IPS DF 4.7 (cell line): Measurements from ENCODE around the gene IL6R.

ENCODE experiments used
- DNase-seq: peaks from one replicate; pipeline ENCODE4 v3.0.0-alpha.2; 2013; ENCODE audit warnings: low spot score; ENCODE audit errors: extremely low read depth

The IL6R gene

DNA sequence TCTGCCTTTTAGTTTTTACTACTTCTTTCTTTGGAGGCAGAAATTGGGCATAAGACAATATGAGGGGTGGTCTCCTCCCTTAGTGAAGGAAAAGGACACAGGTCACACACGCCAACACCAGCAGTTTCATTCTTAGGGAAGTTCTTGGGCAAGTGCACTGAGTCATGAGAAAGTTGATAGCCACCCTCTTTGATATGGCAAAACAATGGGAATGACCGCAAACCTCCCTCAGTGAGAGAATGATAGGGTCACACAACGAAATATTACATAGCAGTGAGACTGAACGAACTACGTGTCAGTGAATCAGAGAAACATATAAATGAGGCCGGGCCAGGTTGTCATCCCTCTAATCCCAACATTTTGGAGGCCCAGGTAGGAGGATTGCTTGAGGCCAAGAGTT is 20.0 kb downstream of the IL6R start:
- DNase-seq: no peak

DNA sequence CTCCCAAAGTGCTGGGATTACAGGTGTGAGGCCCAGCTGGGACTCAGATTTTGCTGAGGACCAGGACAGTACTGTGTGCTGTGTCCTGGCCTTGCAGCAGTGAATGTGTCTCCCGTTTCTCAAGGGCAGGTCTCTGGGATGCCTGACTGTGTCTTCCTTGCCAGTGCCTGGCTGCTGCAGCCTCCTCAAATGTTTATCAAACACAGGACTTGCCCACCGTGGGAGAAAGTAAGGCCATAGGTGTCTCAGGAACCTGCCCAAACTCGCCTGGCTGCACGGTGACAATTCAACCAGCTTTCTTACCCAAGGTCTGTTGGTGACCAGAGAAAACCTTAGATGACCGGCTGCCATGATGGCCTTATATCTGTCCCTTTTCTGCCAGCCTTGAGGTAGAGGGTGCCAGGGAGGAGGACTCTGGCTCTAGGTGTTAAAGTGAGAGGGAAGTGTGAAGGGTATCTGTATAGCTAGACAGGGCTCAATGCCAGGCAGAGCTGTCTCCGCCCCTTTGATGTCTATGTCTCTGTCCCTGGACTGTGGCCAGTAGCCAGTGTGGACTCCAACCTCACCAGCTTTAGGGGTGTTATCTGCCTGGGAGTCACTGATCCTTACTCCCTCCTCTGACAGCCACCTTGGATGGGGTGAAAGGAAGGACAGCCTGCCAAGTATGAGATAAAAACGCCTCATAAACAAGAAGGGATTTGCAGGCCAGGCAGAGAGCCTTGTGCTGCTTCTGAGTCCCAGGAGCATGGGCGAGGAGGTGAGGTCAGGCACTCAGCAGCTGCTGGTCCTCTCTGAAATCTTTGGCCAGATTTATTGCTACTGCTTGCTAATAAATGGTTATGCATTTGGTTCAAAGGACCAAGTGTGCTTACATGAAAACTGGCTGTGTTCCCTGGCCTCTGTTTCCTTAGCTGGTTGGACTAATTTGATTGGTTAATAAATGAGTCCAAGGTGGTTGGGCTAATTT is 22.3 kb downstream of the IL6R start:
- DNase-seq: no peak

DNA sequence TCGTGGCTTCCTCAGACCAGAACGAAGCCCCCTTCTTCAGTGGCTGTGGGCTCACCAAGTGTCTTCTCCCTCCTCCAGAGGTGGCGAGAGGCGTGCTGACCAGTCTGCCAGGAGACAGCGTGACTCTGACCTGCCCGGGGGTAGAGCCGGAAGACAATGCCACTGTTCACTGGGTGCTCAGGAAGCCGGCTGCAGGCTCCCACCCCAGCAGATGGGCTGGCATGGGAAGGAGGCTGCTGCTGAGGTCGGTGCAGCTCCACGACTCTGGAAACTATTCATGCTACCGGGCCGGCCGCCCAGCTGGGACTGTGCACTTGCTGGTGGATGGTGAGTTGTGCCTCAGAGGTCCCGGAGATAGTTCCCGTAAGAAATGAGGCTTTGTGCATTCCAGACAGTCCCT is 24.0 kb downstream of the IL6R start:
- no peak for DNase-seq

DNA sequence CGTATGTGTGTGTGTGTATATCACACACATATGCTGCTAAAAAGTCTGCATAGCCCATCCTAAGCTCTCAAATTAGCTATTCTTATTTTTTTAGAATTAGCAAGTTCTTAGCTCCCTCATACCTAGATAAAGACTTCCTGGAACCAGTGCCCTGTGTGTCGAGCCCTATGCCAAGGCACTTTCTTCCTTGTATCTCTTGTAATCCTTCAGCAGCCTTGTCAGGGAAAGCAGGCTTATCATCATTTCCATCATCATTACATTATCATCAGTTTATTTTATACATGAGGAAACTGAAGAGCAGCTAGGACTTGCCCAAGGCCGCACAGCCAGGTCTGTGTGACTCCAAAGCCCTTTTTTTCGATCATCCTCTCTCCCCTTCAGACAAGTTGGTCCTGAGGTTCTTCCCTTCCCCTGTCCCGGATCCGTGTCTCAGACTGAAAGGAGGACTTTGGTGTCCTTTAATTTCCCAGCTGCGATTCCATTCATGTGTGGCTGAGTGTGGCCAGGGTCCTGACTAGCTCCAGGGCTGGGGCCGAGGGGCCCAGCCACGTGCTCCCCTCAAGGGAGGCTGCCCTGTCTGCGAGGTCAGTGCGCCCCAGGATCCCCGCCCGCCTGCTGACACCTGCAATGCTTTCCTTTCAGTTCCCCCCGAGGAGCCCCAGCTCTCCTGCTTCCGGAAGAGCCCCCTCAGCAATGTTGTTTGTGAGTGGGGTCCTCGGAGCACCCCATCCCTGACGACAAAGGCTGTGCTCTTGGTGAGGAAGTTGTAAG is 24.9 kb downstream of the IL6R start:
- no peak for DNase-seq

DNA sequence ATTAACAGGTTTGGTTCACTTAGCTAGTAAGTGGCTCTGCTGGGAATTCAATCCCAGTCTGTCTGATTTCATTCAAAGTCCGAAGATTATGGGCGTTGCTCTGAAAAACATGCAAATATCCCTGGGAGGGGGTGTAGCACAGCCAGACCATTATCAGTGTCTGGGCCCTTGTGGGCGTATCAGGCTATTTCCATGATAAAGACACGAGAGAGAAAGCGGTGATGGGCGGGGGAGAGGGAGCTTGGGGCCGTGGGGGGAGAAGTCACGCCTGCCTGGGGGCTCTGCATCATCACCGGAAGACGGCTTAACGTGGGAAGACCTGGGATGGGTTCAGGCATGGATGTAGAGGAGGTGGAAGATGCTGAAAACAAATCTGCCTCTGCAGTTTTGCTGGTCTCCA is 25.8 kb downstream of the IL6R start:
- DNase-seq: no peak

DNA sequence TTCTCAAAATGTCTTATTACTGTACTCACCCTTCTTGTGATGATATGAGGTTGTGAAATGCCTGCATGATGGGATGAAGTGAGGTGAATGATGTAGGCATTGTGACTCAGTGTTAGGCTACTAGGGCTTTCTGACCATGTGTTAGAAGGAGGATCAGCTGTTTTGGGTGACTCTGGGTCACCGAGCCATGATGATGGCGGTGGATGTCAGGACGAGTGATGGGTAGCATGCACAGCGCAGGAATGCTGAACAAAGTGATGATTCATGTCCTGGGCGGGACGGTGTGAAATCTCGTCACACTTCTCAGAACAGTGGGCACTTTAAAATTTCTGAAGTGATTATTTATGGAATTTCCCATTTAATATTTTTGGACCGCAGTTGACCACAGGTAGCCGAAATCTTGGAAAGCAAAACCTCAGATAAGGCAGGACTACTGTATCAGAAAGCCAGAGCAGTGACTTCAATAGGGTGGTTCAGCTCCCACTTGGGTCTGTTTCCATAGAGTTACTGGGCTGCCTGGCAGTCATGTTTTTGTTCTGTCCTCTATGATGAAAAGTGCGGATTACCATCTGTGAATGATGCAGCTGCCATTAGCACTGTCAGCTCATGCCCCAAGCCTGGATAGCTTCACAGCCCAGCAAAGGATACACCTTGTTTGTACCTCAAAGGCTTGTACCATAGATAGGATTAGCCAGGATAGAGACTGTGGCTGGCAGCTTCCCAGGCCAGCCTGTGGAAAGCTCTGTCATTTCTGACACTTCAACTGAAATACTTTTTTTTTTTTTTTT is 26.6 kb downstream of the IL6R start:
- DNase-seq: no peak

DNA sequence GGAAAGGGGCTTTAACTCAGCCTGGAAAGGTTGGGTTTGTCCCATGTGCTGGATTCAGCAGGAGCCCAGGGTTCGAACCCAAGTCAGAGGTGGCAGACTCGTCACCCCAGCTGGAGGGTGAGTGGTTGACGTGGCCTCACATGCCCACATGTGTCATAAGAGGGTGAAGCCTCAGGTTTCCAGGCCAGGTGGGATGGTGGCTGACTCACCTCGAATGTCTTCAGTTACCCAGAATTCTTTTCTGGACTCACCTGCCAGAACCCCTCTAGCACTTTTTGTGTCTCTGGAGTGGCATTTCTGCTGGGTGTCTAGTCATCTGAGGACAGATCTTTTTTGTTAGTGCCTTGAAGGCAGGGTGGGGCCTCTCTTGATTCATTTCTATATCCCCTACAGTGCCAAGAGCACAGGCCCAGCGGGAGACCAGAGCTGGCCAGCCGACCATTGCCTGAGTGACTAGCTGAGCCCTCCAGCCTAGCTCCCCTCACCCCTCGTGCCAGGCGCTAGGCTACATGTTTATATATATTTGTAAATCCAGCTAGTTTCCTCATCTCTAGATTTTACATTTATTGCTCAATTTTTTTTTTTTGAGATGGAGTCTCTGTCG is 28.1 kb downstream of the IL6R start:
- DNase-seq: no peak

DNA sequence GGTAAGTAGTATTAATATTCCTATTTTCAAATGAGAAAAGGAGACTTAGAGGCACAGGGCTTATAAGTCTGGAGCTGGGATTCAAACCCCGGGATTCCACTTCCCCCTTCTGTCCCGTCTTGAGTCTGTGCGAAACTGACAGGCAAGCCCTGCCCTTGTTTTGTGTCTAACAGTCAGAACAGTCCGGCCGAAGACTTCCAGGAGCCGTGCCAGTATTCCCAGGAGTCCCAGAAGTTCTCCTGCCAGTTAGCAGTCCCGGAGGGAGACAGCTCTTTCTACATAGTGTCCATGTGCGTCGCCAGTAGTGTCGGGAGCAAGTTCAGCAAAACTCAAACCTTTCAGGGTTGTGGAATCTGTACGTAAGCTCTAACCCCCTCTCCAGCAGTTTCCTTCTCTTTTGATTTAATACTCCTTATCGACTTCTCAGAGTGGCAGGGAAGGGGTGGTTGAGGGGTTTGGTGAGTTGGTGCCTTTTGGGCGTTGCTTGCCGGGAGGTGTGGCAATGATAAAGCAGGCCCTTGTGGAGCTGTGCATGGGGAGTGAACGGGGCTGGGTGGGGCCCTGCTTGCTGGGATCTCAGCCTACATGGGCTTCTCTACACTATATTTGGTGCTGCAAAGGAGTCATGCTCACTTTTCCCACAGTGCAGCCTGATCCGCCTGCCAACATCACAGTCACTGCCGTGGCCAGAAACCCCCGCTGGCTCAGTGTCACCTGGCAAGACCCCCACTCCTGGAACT is 29.4 kb downstream of the IL6R start:
- DNase-seq: no peak

DNA sequence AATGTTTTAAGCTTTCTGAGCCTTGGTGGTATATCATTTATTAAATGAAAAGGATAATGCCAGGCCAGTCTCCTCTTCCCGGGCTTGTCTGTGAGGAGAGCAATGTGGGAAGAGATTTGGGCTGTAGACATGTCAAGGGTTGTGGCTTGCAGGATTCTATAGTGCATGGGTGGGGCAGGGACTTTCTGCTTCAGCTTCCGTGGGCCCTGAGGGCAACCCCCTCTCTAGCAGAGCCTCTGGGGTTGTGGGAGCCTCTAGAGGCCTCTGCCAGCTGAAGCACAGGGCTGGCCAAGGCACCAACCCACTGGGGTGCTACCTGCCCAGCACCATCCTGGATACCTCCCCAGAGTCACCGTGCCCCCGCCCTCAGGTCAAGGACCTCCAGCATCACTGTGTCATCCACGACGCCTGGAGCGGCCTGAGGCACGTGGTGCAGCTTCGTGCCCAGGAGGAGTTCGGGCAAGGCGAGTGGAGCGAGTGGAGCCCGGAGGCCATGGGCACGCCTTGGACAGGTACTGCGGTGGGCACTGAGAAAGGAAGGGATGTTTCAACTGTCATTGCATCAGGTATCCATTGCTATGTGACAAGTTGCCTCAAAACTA is 30.6 kb downstream of the IL6R start:
- DNase-seq: no peak

DNA sequence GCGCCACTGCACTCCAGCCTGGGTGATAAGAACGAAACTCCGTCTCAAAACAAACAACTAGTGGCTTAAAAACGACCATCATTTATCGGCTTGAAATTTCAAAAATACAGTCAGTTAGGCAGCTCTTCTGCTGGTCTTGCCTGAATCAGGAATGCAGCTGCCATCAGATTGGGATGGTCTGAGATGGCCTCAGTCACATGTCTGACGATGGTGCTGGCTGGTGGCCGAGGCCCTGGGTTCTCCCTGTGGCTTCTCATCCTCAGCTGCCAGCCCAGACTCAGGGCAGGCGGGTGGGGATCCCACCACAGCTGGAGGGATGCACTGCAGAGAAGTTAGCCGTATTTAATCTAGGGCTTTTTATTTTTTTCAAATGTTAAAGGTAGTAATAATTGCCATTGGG is 31.3 kb downstream of the IL6R start:
- no peak for DNase-seq

DNA sequence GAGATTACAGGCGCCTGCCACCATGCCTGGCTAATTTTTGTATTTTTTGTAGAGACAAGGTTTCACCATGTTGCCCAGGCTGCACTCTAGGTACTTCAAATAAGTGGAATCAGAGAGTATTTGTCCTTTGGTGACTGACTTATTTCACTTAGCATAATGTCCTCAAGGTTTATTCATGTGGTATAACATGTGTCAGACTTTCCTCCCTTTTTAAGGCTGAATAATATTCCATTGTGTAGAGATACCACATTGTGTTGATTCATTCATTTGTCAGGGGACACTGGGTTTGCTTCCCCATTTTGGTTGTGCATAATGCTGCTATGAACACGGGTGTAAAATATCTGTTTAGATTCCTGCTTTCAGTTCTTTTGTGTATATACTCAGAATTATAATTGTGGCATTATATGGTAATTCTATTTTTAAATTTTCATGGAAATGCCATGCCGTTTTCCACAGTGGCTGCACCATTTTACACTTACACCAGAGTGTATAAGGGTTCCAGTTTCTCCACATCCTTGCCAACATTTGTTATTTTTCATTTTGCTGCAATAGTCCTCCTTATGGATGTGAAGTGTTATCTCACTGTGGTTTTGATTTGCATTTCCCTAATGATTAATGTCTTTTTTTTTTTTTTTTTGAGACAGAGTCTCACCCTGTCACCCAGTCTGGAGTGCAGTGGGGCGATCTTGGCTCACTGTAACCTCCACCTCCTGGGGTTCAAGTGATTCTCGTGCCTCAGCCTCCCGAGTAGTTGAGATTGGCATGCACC is 35.1 kb downstream of the IL6R start:
- DNase-seq: no peak

DNA sequence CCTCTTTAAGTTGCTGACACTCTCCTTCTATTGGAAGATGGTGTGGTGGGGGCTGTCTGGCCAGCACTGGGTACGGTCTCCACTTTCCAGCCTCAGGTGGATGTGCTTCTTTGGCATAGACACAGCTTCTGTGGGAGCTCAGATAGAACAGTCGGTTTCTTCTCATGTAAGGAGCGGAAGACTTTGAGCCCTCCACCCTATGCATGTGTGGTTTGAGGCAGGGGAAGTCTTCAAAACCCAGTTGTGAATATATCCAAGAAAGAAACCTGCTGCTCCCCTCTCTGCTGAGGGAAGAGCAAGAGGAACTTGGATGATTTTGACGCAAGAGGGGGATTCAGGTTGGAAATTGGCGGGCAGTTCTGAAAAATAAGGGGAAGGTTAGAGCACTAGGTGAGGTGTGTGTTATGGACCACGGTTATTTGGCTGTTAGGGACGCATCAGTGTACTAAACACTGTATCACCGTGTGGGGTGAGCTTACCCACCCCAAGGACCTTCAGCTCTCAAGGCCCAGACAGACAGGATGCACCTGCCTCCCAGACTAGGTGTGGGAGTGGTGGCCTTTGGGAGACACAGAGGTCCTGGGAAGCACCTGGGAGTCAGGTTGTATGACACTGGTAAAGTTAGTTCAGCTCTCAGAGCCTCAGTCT is 36.2 kb downstream of the IL6R start:
- DNase-seq: no peak

DNA sequence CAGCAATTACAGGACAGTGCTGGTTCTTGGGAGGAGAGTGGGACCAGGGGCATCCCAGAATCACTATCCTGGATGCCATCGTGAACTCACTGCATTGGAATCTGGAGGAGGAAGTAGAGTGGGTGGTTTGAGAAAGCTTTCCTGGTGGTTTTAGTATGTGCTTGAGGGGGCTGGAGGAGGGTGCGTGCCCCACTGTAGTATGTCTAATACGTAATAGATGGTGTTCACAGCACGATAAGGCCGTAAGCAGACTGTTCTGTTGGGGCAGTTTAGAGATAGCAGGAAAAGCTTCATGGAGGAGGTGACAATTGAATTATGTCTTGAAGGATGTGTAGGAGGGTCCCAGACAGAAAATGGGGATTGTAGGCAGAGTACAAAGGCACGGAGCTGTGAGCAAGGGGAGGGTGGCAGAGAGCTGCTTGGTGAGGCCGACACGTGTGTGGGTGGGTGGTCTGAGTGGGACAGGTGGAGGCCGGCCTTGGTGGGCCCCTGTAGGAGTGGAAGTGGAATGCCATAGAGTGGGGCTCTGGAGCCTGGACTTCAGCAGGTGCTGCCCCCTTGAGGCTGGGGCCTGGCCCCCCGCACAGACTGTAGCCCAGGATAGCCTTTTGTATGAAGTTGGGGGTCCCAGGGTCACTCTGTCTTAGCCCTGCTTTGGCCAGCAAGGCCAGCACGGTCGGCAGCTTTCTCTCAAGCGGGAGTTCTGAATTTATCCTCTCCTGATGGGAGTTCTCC is 37.0 kb downstream of the IL6R start:
- no peak for DNase-seq

DNA sequence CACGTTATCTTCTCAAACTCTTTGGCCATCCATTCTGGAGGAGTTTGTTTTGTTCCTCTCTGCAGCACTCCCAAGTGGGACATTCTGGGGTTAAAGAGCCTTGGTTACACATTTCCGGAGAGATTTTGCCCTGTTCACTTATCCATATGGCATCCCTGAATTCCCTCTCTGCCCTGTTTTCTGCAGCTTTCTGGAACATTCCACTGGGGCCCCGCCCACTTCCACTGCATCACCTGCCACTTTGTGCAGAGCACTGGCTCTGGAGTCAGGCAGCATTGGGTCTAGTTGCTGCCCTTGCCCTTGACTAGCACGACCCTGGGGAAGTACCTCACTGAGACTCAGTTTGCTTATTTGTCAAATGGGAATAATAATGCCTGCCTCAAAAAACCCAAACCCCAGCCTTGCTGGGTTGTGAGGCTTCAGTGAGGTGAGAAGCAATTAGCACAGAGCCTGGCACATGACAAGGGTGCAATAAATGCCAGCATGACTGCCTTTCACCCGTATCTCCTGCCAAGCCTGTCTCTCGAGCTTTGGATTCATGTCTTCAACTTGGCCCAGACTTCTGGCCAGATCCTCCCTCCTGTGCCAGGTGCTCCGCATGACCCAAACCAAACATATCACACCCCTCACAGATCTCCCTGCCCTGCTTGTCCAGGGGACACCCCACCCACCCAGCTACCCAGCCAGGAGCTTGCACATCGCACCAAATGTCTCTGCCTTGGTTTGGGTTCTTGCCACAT is 38.3 kb downstream of the IL6R start:
- no peak for DNase-seq

DNA sequence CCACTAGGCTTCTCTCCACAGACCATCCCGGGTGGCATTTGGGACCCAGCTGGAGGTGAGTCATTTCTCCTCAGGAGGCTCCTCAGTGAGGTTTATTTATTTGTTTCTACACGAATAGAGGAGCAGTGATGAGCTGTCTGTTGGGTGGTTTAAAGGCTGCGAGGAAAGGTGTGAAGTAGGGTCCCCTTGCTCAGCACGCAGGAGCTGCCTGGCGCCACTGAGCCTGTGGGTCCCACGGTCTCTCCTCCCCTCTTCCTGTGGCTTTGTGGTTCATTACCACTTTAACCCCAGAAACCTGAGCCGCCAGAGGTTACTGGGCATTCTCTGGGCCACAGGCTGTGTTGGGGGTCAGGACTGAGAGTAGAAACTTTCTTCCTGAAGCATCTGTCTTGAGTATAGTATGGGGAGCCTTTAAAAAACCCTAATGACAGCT is 39.9 kb downstream of the IL6R start:
- no peak for DNase-seq

DNA sequence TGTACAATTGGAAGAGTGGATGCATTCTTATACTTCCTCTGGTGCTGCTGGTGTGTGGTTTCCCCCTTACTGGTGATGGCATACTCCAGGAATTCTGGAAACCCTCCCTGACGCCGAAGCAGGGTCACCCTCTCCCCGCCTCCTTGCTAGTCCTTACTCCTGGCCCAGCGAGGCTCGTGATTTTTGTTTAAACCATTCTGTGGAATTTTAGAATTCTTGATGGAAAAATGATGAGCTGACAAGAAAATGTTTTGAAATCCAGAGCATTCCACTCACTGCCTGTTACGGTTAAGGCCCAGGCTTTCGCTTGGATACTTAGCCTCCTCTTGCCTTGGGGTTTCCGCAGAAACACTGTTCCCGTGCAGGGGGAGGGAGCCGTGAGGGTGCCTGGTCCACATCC is 41.1 kb downstream of the IL6R start:
- no peak for DNase-seq

DNA sequence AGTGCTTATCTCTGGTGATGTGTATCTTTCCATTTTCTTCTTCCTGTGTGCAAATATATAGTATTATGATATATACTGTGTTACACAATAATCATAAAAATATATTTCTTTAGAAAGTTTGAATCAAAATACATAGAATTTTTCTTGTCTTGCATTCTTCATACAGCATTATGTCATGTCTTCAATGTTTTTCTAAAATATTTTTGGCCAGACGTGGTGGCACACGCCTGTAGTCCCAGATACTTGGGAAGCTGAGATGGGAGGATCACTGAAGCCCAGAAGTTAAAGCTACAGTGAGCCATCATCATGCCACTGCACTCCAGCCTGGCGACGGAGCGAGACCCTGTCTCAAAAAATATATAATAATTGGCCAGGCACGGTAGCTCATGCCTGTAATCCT is 41.6 kb downstream of the IL6R start:
- no peak for DNase-seq
